PC-9 (cell line): ENCODE results near the gene APBA2. TPM values are rescaled to one million over a fixed set of nuclear protein-coding genes. Genes with fewer than 3 reads are reported as not detected.
"Not testable (repeated sequence)": the region's sequence is repeated elsewhere in the genome, so short reads cannot be mapped to it uniquely, and the experiment has no call there.

ENCODE experiments used
- BruUV-seq: library from RNA; stranded (reverse); fragments of 400-500 nt; replicated peaks from 2 replicates; lab custom pipeline; 2021; lab: Mats Ljungman, UMichigan
- CTCF ChIA-PET: fragments of 300-600 bp; sonication (Branson Sonifier 250); formaldehyde crosslinking; loops from one replicate; lab custom pipeline; 2022; ENCODE audit warnings: antibody characterized with exemption; lab: Charles Lee
- POLR2A ChIA-PET: fragments of 300-600 bp; sonication (Branson Sonifier 250); formaldehyde crosslinking; loops from one replicate; lab custom pipeline; 2022; ENCODE audit warnings: antibody characterized with exemption; ENCODE audit not compliant: unreplicated experiment; lab: Charles Lee
- DNase-seq, 2 experiments: peaks; one replicate each; pipeline versions ENCODE4 v3.0.0 to v3.0.0-alpha.2; 2015 to 2022; ENCODE audit warnings: mixed read lengths in 1 of 2
- H2AFZ ChIP-seq: fragments of 200-600 bp; sonication (generic); 2 replicates; pipeline ENCODE4 v1.8.1; 2017; ENCODE audit warnings: antibody characterized with exemption
- H3F3A ChIP-seq: fragments of 200-600 bp; sonication (generic); 2 replicates; pipeline ENCODE4 v1.8.1; 2017; ENCODE audit warnings: antibody characterized with exemption, mild to moderate bottlenecking, low read depth; ENCODE audit not compliant: insufficient read depth
- H3K27ac ChIP-seq: fragments of 200-600 bp; sonication (generic); 2 replicates; pipeline ENCODE4 v1.6.1; 2016; ENCODE audit warnings: mixed run types
- H3K27me3 ChIP-seq: fragments of 200-600 bp; sonication (generic); 2 replicates; pipeline ENCODE4 v1.6.1; 2016; ENCODE audit warnings: low read depth, mixed run types; ENCODE audit not compliant: insufficient read depth
- H3K36me3 ChIP-seq: fragments of 200-600 bp; sonication (generic); 2 replicates; pipeline ENCODE4 v1.6.1; 2016; ENCODE audit warnings: low read depth, mixed run types
- H3K4me1 ChIP-seq: fragments of 200-600 bp; sonication (generic); replicated peaks from 2 replicates; pipeline ENCODE4 v1.6.1; 2016; ENCODE audit warnings: mixed run types; ENCODE audit not compliant: insufficient read depth
- H3K4me2 ChIP-seq: fragments of 200-600 bp; sonication (generic); 2 replicates; pipeline ENCODE4 v1.6.1; 2017; ENCODE audit warnings: mixed run types
- H3K4me3 ChIP-seq: fragments of 200-600 bp; sonication (generic); 2 replicates; pipeline ENCODE4 v1.6.1; 2016; ENCODE audit warnings: mixed run types
- H3K79me2 ChIP-seq: fragments of 200-600 bp; sonication (generic); 2 replicates; pipeline ENCODE4 v1.6.1; 2017; ENCODE audit warnings: low read depth, mixed run types
- H3K9me2 ChIP-seq: fragments of 200-600 bp; sonication (generic); 2 replicates; pipeline ENCODE4 v1.8.1; 2017; ENCODE audit warnings: mild to moderate bottlenecking; ENCODE audit not compliant: insufficient read depth
- H3K9me3 ChIP-seq: fragments of 200-600 bp; sonication (generic); 2 replicates; pipeline ENCODE4 v1.8.1; 2016; ENCODE audit warnings: low read depth; ENCODE audit not compliant: insufficient read depth
- H4K20me1 ChIP-seq: fragments of 200-600 bp; sonication (generic); 2 replicates; pipeline ENCODE4 v1.8.1; 2017; ENCODE audit not compliant: insufficient read depth
- EZH2 ChIP-seq: fragments of 200-600 bp; sonication (generic); IDR thresholded peaks from 2 replicates; pipeline ENCODE4 v1.8.0; 2017; ENCODE audit warnings: antibody characterized with exemption, low read depth
- intact Hi-C: fragments of 100-400 bp; cut with micrococcal nuclease; formaldehyde crosslinking; loops from one replicate; pipeline ENCODE4 v1.10.0; 2022; ENCODE audit not compliant: unreplicated experiment
- total RNA-seq: library from RNA; stranded (reverse); gene quantifications from 2 replicates; pipeline ENCODE4 v1.2.3, GENCODE V29; 2021
- TF ChIP-seq, protein P1 (sequence below): fragments of 200-600 bp; sonication (generic); conservative IDR thresholded peaks from 2 replicates; pipeline ENCODE4 v1.6.1; 2017; ENCODE audit warnings: mixed run types, antibody characterized with exemption, mild to moderate bottlenecking, moderate library complexity

APBA2 gene
- total RNA-seq, 1 experiment from 2014 or later = not detected

DNA sequence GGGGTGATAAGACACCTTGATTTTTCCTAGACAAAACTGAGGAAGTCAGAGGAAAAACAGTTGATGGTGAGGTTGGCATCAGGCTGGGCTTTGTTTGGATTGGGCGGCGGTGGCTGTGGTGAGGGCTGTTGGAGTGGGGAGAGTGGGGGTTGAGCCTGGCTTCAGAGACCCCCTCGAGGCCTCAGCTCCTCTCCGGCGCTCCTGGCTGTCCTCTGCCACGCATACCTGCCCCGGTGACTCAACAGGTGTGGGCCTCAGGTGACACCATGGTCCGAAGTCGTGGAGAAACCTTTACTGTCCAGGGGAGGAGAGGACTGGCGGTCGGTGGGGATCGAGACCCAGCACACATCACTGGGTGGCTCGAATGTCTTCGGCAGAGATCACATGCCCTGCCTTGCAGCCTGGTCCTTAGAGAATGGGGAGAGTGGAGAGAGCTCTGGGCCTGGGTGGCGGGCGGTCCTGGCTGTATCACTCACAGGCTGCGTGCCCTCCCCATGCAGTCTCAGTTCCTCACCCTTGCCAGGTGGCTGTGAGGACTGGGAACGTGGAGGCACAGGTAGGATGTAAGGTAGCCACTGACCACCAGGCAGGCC lies 2.6 kb downstream of the APBA2 start:
- no peaks in the 10 kb centered on the region for H3K9me2 ChIP-seq
- H3K4me3 ChIP-seq = no peak overlapping the region
- POLR2A ChIA-PET = no interaction called here
- H3K9me3 ChIP-seq = no peaks in the 10 kb centered on the region
- DNase-seq = no peak
- intact Hi-C loops = no loop called here
- BruUV-seq = no TSS peak
- H3K36me3 ChIP-seq = no peaks in the 10 kb centered on the region
- no peak for TF ChIP-seq EZH2
- TF ChIP-seq, protein P1, sequence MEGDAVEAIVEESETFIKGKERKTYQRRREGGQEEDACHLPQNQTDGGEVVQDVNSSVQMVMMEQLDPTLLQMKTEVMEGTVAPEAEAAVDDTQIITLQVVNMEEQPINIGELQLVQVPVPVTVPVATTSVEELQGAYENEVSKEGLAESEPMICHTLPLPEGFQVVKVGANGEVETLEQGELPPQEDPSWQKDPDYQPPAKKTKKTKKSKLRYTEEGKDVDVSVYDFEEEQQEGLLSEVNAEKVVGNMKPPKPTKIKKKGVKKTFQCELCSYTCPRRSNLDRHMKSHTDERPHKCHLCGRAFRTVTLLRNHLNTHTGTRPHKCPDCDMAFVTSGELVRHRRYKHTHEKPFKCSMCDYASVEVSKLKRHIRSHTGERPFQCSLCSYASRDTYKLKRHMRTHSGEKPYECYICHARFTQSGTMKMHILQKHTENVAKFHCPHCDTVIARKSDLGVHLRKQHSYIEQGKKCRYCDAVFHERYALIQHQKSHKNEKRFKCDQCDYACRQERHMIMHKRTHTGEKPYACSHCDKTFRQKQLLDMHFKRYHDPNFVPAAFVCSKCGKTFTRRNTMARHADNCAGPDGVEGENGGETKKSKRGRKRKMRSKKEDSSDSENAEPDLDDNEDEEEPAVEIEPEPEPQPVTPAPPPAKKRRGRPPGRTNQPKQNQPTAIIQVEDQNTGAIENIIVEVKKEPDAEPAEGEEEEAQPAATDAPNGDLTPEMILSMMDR = no peak
- H3F3A ChIP-seq = no peaks in the 10 kb centered on the region
- peaks cover 12% of the 10 kb centered on the region; the same call in 1 of the 2 replicates for H3K27me3 ChIP-seq
- H2AFZ ChIP-seq = no peak overlapping the region
- no peak overlapping the region for H3K4me2 ChIP-seq
- CTCF ChIA-PET = no interaction called here
- no peaks in the 10 kb centered on the region for H3K79me2 ChIP-seq
- no peak overlapping the region for H3K27ac ChIP-seq
- no peaks in the 10 kb centered on the region for H3K4me1 ChIP-seq
- H4K20me1 ChIP-seq = no peaks in the 10 kb centered on the region

DNA sequence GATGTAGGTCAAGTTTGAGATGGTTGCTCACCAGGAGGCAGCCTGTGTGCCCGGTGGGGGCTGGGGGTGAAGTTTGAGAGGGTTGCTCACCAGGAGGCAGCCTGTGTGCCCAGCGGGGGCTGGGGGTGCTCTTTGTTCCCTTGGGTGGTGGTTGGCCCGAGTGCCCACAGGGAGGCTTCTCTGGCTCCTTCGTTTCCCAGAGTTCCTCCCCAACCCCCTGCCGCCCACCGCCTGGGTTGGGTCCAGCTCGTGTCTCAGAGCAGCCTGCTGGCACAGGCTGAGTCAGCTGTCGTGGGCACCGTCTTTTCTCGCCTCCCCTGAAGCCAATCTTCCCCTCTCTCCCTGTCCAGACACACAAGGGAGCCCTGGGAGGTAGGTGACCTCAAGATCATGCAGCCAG lies 3.1 kb downstream of the APBA2 start:
- Histone ChIP-seq H3K4me1 (no peaks in the 10 kb centered on the region), H3K9me2 (no peaks in the 10 kb centered on the region), H4K20me1 (no peaks in the 10 kb centered on the region), H3K79me2 (no peaks in the 10 kb centered on the region), H3K4me2 (no peak overlapping the region), H2AFZ (no peak overlapping the region), H3F3A (no peaks in the 10 kb centered on the region), H3K36me3 (no peaks in the 10 kb centered on the region), H3K4me3 (no peak overlapping the region), H3K9me3 (no peaks in the 10 kb centered on the region), H3K27me3 (peaks cover 12% of the 10 kb centered on the region; the same call in 1 of the 2 replicates), H3K27ac (no peak overlapping the region)
- TF ChIP-seq, protein P1 = no peak
- TF ChIP-seq EZH2 = no peak
- no peak for DNase-seq
- BruUV-seq = no TSS peak
- ChIA-PET POLR2A (no interaction called here), CTCF (no interaction called here)
- intact Hi-C loops = no loop called here

DNA sequence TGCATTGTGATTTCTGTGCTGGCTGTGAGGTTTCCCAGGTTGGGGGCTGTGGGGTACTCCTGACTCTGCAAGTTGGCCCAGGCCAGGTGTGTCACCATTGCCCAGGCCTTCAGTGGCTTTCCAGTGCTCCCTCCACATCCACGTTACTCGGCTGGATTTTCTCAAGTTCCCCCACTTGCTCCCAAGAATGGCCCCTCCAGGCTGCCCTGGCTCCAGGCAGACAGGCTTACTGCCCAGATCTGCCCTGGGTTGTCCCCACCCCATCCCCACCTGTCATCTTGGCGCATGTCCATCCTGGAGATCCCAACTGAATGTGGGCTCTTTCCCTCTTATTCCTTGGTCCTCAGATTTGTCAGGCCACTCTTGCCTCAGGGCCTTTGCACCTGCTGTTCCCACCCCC lies 3.6 kb downstream of the APBA2 start:
- no peak overlapping the region for H3K4me3 ChIP-seq
- no TSS peak for BruUV-seq
- H3K27me3 ChIP-seq = peaks cover 12% of the 10 kb centered on the region; the same call in 1 of the 2 replicates
- H2AFZ ChIP-seq = no peak overlapping the region
- no peaks in the 10 kb centered on the region for H4K20me1 ChIP-seq
- no peaks in the 10 kb centered on the region for H3K4me1 ChIP-seq
- H3K36me3 ChIP-seq = no peaks in the 10 kb centered on the region
- CTCF ChIA-PET = no interaction called here
- POLR2A ChIA-PET = no interaction called here
- no peaks in the 10 kb centered on the region for H3K9me2 ChIP-seq
- intact Hi-C loops = no loop called here
- H3K4me2 ChIP-seq = no peak overlapping the region
- H3F3A ChIP-seq = no peaks in the 10 kb centered on the region
- no peak for DNase-seq
- no peaks in the 10 kb centered on the region for H3K9me3 ChIP-seq
- TF ChIP-seq, protein P1 = no peak
- TF ChIP-seq EZH2 = no peak
- no peaks in the 10 kb centered on the region for H3K79me2 ChIP-seq
- no peak overlapping the region for H3K27ac ChIP-seq

DNA sequence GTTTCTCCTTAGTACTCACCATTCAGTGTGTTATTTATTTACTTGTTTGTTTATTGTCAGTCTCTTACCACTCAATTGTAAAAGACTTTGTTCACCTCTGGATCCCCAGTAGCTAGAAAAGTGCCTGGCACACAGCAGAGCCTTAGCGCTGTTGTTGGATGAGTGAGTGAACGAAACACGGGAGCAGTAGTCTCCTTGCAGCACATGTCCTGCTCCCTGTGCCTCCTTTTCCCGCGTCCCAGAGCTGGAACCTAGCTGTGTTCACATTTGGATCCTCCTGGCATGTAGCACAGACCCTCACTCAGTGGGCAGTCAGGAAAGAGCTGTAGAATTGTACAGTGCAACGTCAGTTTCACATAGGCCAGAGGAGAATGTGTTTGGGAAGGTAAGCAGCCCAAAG lies 4.1 kb downstream of the APBA2 start:
- H3K4me2 ChIP-seq, BruUV-seq, H4K20me1 ChIP-seq, H3K27ac ChIP-seq, intact Hi-C loops, DNase-seq, H3K9me3 ChIP-seq, CTCF ChIA-PET, H2AFZ ChIP-seq, POLR2A ChIA-PET, H3K4me1 ChIP-seq, H3K36me3 ChIP-seq, H3F3A ChIP-seq, H3K9me2 ChIP-seq, H3K79me2 ChIP-seq, H3K4me3 ChIP-seq: not testable (repeated sequence)
- peaks cover 12% of the 10 kb centered on the region; the same call in 1 of the 2 replicates for H3K27me3 ChIP-seq

DNA sequence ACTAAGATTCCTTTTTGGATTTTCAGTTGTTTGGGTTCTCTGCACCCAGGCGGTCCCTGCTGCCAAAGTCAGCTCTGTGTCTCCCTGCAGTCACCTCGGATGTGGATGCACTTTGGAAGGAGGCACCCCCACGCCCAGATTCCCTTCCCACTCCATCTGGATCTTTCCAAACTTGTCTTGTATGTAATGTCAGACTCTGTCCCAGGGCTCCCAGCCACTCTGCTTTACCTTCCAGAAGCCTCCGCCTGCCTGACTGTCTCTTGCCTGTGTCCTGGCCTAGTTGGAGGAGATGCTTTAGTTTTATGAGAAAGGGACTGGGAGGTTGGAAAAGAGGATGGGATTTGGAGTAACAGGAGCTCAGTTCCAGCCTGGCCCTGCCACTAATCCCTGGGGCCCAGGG lies 4.5 kb downstream of the APBA2 start:
- intact Hi-C loops, CTCF ChIA-PET: not testable (repeated sequence)

More for the DNA sequence above, 4.5 kb downstream of the APBA2 start:
- H2AFZ ChIP-seq, H3K4me2 ChIP-seq, POLR2A ChIA-PET, H3K4me3 ChIP-seq, H3K4me1 ChIP-seq, H3K79me2 ChIP-seq, H3K27ac ChIP-seq, H3K36me3 ChIP-seq, H3F3A ChIP-seq, BruUV-seq, DNase-seq, H3K9me2 ChIP-seq, H4K20me1 ChIP-seq, H3K9me3 ChIP-seq: not testable (repeated sequence)
- peaks cover 12% of the 10 kb centered on the region; the same call in 1 of the 2 replicates for H3K27me3 ChIP-seq
